DOHH2 (cell line): ENCODE data around the gene ITGB5.

ENCODE experiments used
- H3F3A ChIP-seq: fragments of 200-600 bp; sonication (generic), shearing (Covaris generic); 2 replicates; pipeline ENCODE4 v1.6.0; 2016; ENCODE audit warnings: antibody characterized with exemption, mild to moderate bottlenecking; ENCODE audit not compliant: control insufficient read depth, insufficient read depth
- H3K27ac ChIP-seq: fragments of 200-600 bp; sonication (generic); 2 replicates; pipeline ENCODE4 v1.5.1; 2014; ENCODE audit warnings: low read depth, mild to moderate bottlenecking, low read length, moderate library complexity
- H3K27me3 ChIP-seq: fragments of 200-600 bp; sonication (generic); 2 replicates; pipeline ENCODE4 v1.6.1; 2014; ENCODE audit warnings: mild to moderate bottlenecking, low read length, mixed read lengths; ENCODE audit not compliant: control insufficient read depth
- H3K36me3 ChIP-seq: fragments of 200-600 bp; sonication (generic); 2 replicates; pipeline ENCODE4 v1.6.1; 2014; ENCODE audit warnings: mild to moderate bottlenecking, low read length, moderate library complexity, mixed read lengths; ENCODE audit not compliant: control insufficient read depth
- H3K4me1 ChIP-seq: fragments of 200-600 bp; sonication (generic); 2 replicates; pipeline ENCODE4 v1.6.1; 2014; ENCODE audit warnings: mild to moderate bottlenecking, low read length, mixed read lengths; ENCODE audit not compliant: control insufficient read depth
- H3K4me2 ChIP-seq: fragments of 200-600 bp; sonication (generic); 2 replicates; pipeline ENCODE4 v1.6.0; 2014; ENCODE audit warnings: mild to moderate bottlenecking, low read length, moderate library complexity
- H3K4me3 ChIP-seq: fragments of 200-600 bp; sonication (generic); 2 replicates; pipeline ENCODE4 v1.5.1; 2014; ENCODE audit warnings: mild to moderate bottlenecking, low read length, mixed read lengths
- H3K79me2 ChIP-seq: fragments of 200-600 bp; sonication (generic); 2 replicates; pipeline ENCODE4 v1.6.1; 2014; ENCODE audit warnings: mild to moderate bottlenecking, low read length, mixed read lengths; ENCODE audit not compliant: control insufficient read depth
- H3K9me2 ChIP-seq: fragments of 200-600 bp; sonication (generic); replicated peaks from 2 replicates; pipeline ENCODE4 v1.6.1; 2014; ENCODE audit warnings: mild to moderate bottlenecking, low read length, mixed read lengths; ENCODE audit not compliant: control insufficient read depth
- H3K9me3 ChIP-seq: fragments of 200-600 bp; sonication (generic); 2 replicates; pipeline ENCODE4 v1.6.1; 2014; ENCODE audit warnings: antibody characterized with exemption, low read length, mixed read lengths; ENCODE audit not compliant: control insufficient read depth, insufficient read depth
- H4K20me1 ChIP-seq: fragments of 200-600 bp; sonication (generic); 2 replicates; pipeline ENCODE4 v1.6.0; 2014; ENCODE audit warnings: low read depth, mild to moderate bottlenecking, antibody characterized with exemption, low read length, moderate library complexity; ENCODE audit not compliant: control insufficient read depth, insufficient read depth
- EZH2phosphoT487 ChIP-seq: fragments of 200-600 bp; sonication (generic); IDR thresholded peaks from 2 replicates; pipeline ENCODE4 v1.6.1; 2017; ENCODE audit warnings: borderline replicate concordance, mild to moderate bottlenecking, antibody characterized with exemption, low read length, moderate library complexity, mixed read lengths
- TF ChIP-seq, protein P1 (sequence below): fragments of 200-600 bp; sonication (generic); IDR thresholded peaks from one replicate; pipeline ENCODE4 v1.5.1; 2014; ENCODE audit warnings: antibody characterized with exemption, mild to moderate bottlenecking, low read depth, low read length; ENCODE audit not compliant: poor library complexity, severe bottlenecking

ITGB5 gene

DNA sequence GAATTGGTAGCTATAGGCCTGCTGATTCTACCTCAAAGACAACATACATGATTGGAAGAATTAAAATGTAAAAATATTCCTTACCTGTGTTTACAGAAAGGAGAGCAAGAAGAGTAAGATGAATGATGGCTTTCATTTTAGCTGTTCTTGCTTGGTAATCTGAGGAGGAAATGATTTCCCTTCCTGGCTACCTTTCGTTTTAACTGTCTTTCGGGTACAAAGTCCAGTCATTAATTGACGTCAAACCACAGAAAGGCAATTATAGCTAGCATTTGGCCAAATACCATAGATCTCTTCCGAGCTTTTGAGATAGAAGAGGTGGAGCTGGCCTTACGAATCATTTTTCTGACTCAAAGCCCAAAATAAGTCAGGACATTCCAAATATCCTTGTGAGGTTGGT is 47.4 kb upstream of the ITGB5 start, which contains the start of gene MUC13:
MUC13 (minus strand) TSS at position 175 of the 400 bp plus-strand sequence; CDS start at position 136, 39 bp downstream.
- Histone ChIP-seq H3K9me3 (no peaks in the 10 kb centered on the region), H3K4me1 (no peaks in the 10 kb centered on the region), H3K27me3 (no peaks in the 10 kb centered on the region; the same call in 1 of the 2 replicates), H3K27ac (no peak within 1 kb of the TSS), H3K4me2 (no peak within 1 kb of the TSS), H3K79me2 (no peaks in the 10 kb centered on the region), H3K9me2 (no peaks in the 10 kb centered on the region), H3K4me3 (no peak within 1 kb of the TSS), H3F3A (no peaks in the 10 kb centered on the region), H4K20me1 (no peaks in the 10 kb centered on the region), H3K36me3 (no peaks in the 10 kb centered on the region)
- TF ChIP-seq, protein P1, sequence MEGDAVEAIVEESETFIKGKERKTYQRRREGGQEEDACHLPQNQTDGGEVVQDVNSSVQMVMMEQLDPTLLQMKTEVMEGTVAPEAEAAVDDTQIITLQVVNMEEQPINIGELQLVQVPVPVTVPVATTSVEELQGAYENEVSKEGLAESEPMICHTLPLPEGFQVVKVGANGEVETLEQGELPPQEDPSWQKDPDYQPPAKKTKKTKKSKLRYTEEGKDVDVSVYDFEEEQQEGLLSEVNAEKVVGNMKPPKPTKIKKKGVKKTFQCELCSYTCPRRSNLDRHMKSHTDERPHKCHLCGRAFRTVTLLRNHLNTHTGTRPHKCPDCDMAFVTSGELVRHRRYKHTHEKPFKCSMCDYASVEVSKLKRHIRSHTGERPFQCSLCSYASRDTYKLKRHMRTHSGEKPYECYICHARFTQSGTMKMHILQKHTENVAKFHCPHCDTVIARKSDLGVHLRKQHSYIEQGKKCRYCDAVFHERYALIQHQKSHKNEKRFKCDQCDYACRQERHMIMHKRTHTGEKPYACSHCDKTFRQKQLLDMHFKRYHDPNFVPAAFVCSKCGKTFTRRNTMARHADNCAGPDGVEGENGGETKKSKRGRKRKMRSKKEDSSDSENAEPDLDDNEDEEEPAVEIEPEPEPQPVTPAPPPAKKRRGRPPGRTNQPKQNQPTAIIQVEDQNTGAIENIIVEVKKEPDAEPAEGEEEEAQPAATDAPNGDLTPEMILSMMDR: no peak
- TF ChIP-seq EZH2phosphoT487: no peak

DNA sequence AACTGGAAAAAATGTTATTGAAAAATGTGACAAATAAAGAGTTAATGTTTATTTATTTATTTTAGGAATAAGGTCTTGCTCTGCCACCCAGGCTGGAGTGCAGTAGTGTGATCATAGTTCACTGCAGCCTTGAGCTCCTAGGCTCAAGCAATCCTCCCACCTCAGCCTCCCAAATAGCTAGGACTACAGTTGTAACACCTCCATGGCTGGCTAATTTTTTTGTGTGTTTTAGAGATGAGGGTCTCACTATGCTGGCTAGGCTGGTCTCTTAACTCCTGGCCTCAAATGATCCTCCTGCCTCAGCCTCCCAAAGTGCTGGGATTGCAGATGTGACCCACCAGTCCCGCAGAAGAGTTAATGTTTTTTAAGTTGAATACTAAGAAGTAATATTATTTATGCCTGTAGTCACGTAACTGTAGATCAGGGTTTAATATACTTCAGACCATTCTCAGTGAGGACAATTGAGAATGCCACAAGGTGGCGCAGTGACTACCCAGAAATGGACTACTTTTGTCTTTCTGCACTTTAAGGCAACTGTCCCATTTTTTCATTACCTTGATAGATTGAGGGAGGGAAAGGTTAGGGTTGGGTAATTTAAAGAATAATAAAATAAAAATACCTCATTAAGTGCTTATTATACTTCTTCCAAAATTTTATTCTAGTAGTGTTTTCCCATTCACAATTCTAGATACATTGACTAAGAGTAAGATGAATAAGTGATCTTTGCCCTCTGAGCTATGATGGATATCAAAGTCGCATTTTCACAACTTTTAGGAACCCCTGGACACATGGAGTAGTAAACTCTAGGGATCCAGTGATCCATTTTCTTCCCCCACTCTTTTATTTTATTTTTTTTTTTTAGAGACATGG is 41.4 kb upstream of the ITGB5 start:
- Histone ChIP-seq H4K20me1 (no peaks in the 10 kb centered on the region), H3K9me2 (no peaks in the 10 kb centered on the region), H3K9me3 (no peaks in the 10 kb centered on the region), H3K4me2 (no peak overlapping the region), H3K36me3 (no peaks in the 10 kb centered on the region), H3K79me2 (no peaks in the 10 kb centered on the region), H3K4me1 (no peaks in the 10 kb centered on the region), H3F3A (no peaks in the 10 kb centered on the region), H3K4me3 (no peak overlapping the region), H3K27ac (no peak overlapping the region), H3K27me3 (peaks cover 6% of the 10 kb centered on the region; the same call in 1 of the 2 replicates)
- no peak for TF ChIP-seq EZH2phosphoT487
- TF ChIP-seq, protein P1: peak; percentile 78

DNA sequence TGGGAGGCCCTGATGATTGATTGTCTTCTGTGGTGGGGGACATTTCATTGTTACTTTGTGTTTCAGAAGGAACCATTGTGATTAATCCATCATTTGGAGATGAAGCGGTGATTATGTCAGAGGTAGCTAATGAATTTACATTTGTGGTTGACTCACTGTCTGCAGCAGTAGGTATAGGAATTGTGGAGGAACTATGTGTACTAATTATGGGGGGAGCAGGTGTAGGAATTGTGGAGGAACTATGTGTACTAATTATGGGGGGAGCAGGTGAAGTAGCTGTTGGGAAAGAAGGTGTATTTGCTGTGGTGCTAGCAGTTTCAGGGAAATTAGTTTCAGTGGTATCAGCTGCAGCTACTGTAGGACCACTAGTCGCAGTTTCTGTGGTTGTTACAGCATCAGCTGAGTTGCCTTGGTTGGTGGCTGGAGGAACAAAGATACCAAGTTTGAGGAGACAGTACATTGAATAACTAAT is 40.4 kb upstream of the ITGB5 start:
- Histone ChIP-seq H3K27ac (no peak overlapping the region), H3K9me3 (no peaks in the 10 kb centered on the region), H3K4me3 (no peak overlapping the region), H3K4me2 (no peak overlapping the region), H3F3A (no peaks in the 10 kb centered on the region), H4K20me1 (no peaks in the 10 kb centered on the region), H3K27me3 (0 out of 2 replicates have a peak, but pooled peaks cover 6% of the 10 kb centered on the region), H3K36me3 (no peaks in the 10 kb centered on the region), H3K9me2 (no peaks in the 10 kb centered on the region), H3K79me2 (no peaks in the 10 kb centered on the region), H3K4me1 (no peaks in the 10 kb centered on the region)
- TF ChIP-seq, protein P1: no peak
- no peak for TF ChIP-seq EZH2phosphoT487
